GM18868 (cell line): ENCODE results near the gene DMRT1.

Experiments
- ATAC-seq: cut with Tn5 transposase; IDR thresholded peaks from one replicate; pipeline ENCODE4 v1.9.1; 2021; ENCODE audit warnings: mild to moderate bottlenecking, moderate library complexity; ENCODE audit not compliant: unreplicated experiment

Gene DMRT1

DNA sequence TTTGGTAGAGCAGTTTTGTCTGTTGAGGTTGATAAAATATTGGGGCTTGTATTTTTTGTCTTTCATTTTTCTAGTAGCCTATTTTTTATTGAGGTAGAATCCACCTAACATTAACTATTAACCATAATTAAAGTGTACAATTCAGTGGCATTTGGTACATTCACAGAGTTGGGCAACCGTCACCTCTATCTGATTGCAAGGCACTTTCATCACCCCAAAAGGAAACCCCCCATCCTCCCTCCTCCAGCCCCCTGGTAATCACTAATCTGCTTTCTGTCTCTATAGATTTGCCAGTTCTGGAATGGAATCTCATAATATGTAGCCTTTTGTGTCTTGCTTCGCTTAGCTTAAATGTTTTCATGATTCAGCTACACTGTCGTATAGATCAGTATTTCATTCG is 79.4 kb downstream of the DMRT1 start:
- ATAC-seq = no peak

DNA sequence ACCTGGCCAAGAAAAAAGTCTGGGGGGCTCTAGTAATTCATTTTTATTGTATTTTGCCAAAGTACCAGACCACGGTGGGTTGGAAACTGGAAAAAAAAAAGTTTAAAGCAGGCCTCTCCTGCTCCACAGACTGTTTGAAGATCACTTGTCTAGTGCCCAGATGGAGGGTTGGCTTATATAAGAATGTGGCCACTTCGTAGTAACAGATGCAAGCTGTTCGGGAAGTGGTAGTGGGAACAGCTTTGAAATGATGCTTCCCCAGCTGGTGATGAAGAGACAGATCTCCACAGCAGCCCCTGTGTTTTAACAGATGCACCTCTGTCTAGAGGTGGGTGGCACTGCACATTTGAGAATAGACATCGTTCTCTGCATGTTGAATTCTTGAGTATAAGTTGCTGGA is 80.7 kb downstream of the DMRT1 start:
- no peak for ATAC-seq

DNA sequence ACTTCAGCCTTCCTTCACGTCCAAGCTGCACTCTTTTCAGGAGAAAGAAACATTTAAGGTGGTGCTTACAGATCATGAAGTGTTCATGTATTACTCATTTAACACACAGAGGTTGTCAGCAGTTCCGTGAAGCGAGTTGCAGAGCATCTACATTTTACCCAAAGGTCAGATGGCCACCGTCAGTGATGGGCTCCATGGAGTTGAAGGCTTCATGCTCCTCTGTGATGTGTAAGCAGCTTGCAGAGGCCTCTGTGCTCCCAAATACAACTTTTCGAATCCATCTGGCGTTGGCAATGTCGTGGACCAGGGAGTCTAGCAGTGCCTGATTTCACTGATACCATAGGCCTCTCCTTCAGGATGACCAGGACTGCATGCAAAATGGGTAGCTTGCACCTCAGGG is 81.2 kb downstream of the DMRT1 start:
- ATAC-seq = no peak

DNA sequence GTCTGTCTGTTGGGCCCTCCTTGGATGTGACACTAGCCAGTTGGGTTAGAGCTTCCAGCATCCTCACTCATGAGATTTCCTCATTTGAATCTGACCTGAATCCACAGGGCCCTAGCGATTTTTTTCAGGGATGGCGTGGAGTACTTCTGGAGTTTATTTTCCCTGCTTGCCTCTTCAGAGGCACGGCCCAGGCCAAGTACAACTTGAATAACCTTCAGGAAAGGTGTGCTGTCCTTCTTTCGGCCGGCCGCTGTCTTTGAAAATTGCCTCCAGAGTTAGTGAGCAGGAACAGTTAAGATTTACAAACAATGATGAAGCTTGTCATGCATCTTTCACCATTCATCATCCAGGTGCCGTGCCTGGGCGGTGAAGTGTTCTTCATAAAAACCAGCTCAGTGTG is 85.5 kb downstream of the DMRT1 start:
- ATAC-seq = no peak

DNA sequence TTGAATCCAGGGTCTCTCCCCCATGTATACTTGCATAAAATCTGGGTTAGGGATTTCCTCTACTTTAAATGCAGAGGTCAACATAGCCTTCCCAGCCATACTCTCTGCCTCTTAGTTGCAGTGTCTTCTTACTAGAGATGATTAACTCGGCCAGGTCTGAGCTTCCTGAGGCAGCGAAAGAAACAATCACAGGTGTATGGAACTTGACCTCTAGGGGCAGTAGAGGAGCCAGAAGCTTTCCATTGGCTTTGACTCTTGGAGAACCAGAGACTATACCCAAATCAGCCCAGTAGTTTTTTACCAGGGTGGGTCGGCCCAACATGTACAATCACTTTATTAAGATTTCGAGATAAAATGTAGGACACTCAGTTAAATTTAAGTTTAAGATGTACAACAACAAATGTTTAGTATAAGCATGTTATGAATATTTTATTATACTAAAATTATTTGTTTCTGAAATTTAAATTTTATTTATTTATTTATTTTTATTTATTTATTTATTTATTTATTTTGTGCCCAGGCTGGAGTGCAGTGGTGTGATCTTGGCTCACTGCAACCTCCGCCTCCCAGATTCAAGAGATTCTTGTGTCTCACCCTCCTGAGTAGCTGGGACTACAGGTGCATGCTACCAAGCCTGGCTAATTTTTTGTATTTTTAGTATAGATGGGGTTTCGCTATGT is 87.0 kb downstream of the DMRT1 start:
- ATAC-seq = peak; percentile 55

DNA sequence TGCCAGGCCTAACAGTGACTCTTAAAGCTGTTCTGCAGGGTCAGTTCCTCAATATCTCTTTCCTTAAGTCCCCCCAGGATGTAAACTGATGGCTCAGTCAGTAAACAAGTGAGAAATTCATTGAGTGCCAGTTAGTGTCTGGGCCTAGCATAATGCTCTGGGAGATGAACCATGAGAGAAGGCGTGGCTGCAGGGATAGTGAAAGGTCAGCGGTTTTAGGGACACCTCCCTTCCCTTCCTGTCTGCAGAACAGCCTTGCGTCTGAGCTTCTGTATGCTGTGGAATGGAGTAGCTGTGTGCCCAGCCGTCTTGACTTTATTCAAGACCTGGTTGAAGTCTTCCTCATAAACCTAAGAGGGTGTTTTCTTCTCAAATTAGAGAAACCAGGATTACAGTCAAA is 88.2 kb downstream of the DMRT1 start:
- no peak for ATAC-seq

DNA sequence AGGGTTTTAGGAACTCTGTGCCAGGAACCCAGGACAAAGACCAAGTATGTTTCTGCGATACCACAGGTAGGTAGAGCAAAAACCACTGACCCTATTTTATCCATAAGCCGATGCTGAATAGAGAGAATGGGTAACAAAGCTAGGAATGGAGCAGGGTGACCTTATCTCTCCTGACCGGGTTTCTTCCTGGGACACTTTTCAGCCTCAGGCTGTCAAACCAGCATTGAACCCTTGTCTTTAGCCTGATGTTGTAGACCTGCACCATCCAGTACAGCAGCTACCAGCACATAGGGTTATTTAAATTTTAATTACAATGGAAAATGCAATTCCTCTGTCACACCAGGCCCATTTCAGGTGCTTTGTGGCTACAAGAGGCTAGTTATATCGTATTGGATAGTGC is 91.9 kb downstream of the DMRT1 start:
- ATAC-seq = no peak

DNA sequence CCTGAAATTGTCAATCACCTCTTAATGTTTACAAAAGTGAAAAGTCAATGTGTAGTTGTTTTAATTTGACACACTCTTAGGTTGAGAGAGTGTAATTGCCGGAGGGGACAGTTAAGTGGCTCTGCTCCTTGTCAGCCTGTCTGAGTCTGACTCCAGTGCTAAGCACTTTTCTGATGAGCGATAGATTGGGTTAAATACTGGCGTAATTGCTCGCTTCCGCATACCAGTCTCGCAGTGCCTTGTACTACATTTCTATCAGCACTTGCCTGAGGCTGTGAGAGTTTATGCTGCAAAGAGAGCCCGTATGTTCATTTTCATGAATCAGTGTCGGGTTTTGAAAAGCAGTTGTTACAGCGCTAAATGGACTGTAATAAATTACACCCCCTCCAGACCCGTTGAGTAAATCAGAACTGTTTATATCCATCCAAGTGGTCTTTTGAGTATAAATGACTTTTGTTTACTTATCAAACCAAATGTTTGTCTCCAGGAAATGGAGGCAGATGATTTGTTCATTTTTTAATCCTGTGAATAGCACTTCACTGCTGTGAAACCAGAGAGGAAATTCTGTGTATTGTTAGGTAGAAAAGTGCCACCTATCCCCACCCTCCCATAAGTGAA is 94.0 kb downstream of the DMRT1 start:
- no peak for ATAC-seq

DNA sequence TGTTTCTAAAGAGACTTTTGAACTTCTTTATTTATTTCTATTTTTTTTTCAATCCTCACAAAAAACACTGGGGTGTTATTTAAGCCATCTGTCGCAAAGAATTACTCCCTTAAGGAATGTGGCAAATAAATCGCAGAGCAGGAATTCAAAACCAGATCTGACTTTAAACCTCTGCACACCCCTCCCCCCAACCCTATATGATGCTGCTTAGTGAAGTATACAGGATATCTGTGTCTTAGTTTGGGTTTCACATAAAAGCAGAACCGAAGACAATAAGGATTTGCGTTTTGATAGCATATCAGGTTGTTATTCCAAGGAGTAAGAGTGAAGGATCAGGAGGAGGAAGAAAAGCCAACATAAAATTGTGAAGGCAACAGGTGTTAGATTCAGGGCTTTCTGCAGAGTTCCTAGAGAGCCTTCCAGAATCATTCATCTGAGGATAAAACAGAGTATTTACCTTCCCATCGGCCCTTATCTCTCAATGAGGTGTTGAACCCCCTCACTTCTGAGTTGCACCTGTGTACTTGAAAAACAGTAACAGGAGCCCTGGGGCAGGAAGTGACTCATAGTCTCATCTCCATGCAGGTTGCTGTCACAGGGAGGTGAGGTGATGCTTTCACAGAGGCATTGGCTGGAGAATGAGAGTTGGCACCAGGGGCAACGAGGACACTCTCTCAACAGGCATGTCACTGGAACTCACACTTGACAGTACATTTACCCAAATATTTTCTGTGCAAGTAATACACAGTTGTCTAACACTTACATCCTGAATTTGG is 101.5 kb downstream of the DMRT1 start:
- ATAC-seq = no peak

DNA sequence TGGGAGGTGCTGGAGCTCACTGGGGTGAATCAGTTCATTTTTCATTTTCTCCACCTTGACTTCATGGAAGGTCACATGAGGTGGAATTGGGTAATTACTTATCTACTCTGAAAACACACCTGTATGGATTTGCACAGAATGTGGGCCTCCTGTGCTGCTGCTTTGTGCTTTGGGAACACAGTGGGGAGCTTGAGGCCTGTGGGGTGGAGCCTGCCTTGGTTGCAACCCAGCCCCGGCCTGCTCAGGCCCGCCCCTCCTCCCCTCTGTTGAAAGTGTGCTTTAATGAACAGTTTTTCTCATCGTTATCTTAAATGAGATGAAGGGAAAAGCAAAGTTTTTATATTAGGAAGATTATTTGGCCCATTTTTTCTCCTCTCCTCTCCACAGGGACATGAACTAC is 106.5 kb downstream of the DMRT1 start:
- no peak for ATAC-seq

DNA sequence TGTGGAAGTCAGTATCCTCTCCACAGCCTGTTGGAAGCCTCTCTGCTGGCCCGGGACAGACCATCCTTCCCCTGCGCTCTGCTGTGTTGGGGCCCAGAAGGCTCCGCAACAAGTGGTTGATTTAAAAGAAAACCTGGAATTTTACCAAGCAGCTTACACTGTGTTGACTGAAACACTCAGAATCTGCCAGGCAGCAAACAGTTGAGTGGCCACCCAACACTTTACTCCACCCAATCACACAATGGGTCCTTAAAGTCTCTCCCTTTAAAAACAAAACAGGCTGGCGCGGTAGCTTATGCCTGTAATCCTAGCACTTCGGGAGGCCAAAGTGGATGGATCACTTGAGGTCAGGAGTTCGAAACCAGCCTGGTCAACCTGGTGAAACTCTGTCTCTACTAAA is 107.0 kb downstream of the DMRT1 start:
- no peak for ATAC-seq

DNA sequence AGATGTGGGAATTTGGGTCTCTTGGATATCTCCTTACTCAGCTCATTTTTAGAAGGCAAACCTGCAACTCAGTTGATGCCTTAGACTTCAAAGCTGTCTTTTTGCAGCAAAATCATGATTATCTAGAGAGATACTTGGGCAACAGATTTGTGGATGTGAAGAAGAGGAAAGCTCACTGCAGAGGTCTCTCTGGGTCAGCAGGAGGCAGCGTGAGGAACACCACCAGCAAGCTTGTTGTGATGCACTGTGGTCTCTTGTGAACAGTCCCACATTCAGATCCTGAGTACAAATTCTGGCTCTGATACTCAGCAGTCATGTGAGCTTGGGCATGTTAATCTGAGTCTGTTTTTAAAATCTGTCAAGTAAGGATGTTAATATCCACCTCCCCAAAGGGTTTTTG is 108.6 kb downstream of the DMRT1 start:
- ATAC-seq = no peak

DNA sequence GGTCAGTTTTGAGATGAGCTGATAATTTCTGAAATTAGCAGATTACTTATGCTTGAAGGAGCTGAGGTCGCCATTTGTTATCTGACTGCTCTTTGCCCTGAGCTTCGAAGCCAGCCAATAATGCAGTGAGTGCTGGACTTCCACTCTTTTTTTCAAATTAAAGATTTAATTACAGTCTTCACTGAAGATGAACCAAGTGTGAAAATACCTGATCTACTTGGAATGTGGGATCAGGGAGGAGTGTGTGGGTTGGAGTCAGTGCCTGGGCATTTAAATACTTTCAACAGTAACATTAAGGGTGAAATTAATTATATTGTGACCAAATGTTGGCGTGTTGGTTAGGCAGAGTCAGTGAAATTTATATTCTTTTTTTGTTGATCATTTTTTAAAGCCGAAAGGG is 111.0 kb downstream of the DMRT1 start:
- no peak for ATAC-seq

DNA sequence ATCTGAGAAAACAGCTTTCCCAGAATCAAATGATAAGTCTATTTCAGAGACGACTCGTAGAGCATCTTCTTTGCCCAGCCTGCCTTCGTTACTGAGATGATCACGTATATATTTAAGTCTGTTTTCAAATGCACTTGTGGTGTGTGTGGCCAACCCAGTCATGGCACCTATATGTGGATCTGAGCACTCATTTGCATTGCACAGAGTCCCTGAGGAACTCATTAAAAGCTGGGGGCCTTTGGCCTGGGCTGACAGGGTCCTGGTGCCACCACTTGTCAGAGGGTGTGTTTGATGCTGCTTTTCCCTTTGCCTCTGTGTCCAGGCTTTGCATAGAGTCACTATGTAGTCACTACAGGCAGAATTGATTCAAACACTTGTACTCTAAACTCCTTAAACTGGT is 117.6 kb downstream of the DMRT1 start:
- ATAC-seq = no peak

DNA sequence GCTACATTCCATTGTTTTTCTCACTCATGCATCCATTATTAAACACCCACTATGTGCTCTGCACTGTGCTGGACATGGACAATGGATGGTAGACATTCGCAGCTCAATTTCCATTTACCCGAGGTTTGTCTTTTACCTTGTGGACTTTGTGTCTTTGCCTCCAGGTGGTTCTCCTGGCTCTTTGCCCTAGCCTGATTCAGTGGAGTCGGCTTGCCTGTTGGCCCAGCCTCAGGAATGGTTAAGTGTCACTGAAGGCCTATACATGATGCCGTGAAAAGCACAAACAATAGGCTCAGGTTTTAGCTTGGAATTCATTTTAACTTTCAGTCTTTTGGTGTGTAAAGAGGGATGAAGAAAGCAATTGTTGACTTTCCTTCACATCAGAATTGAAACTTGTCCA is 118.4 kb downstream of the DMRT1 start:
- ATAC-seq = no peak

DNA sequence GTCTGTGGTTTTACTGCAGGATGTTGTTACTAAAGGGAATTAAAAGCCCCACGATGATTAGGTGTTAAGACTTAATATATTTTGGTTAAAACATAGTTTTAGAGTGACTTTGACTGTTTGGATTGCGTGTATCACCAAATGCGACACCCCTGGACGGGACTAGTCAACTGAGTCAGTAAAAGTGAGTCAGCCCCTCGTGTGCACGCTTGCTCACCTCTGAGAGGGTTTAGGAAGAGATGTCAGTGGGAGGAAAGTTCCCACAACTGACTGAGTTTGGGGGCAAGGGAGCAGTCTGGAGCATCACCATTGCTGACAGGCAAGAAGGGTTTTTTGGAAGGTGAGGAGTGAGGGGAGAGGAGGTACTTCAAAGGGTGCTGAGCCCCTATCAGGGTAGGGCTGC is 120.5 kb downstream of the DMRT1 start:
- ATAC-seq = no peak

DNA sequence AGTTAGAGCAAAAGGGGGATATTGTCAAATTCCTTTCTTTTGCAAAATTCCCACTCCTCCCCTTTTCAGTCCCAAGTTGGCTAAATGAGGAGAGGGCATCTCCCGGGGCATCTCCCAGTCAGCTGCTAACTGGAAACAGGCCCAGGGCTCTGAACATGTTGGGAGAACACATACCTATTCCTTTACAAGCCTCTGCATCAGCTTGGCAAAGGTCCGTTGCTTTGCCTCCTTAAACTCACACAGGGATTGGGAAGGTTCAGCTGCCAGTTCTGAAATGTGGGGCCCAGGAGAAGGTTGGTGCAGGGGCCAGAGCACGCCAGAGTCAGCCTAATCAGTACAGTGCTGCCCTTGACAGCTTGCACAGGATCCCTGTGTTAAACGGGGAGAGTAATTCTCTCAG is 124.0 kb downstream of the DMRT1 start:
- ATAC-seq = no peak

DNA sequence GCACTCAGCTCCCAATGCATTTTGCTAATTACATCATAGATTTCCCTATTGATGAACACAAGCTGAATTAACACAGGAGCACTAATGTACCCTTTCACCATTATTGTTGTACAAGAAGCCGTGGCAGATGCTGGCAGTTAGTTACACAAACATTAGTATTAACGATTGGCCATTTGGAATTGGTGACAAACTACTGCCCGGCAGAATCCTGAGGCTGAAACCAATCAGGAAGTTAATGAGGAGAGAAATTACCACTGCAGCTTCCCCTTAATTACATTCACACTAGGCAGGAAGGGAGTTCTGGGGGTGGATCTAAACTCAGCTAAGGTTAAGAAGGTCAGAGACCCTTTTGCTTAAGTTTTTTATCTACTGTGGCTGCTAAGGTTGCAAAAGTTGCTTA is 125.4 kb downstream of the DMRT1 start:
- no peak for ATAC-seq

DNA sequence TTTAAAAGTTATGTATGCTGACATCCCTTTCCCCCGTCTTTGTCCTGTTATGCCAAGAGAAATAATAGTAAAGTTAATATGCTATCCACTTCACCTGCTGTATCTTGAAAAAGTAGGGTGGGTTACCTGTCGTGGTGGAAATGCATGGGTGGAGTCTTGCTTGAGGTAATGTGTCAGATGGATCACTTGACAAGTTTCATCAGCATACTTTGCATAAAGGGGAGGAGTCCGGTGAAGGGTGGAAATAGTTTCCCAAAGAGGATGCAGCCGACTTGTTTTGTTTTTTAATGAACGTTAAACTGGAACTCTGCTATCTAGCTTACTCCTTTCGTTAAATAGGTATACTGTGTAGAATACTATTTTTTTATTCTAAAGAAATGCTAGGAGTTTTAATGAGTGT is 125.9 kb downstream of the DMRT1 start:
- ATAC-seq = no peak

DNA sequence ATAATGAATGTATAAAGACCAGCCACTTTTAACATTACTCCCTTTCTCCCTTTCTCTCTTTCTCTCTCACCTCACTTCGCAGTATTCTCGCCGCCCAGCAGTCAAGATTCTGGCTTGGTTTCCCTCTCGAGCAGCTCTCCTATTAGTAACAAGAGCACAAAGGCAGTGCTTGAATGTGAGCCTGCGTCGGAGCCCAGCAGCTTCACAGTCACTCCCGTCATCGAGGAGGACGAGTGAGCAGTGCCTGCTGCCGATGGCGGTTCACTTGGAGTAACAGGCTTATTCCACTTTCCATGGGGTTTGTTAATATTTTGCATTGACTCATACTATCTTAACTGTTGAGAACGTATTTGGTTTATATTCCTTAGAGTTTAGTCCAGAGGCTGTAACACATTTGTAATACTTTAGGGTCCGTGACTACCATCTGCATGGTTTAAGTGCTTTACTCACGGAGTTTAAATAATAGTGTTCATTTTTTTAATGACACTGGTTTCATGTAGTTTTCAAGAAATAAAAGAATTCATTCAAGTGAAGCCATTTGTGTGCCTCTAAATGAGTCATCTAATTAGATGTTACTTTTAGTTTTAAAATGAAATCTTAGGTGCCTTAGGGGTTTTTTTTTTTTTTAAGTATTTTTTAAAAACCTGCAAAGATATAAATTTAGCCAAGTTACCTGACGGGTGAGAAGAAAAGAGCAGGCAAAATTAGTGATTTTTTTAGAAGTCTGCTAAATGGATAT is 126.6 kb downstream of the DMRT1 start:
- no peak for ATAC-seq

DNA sequence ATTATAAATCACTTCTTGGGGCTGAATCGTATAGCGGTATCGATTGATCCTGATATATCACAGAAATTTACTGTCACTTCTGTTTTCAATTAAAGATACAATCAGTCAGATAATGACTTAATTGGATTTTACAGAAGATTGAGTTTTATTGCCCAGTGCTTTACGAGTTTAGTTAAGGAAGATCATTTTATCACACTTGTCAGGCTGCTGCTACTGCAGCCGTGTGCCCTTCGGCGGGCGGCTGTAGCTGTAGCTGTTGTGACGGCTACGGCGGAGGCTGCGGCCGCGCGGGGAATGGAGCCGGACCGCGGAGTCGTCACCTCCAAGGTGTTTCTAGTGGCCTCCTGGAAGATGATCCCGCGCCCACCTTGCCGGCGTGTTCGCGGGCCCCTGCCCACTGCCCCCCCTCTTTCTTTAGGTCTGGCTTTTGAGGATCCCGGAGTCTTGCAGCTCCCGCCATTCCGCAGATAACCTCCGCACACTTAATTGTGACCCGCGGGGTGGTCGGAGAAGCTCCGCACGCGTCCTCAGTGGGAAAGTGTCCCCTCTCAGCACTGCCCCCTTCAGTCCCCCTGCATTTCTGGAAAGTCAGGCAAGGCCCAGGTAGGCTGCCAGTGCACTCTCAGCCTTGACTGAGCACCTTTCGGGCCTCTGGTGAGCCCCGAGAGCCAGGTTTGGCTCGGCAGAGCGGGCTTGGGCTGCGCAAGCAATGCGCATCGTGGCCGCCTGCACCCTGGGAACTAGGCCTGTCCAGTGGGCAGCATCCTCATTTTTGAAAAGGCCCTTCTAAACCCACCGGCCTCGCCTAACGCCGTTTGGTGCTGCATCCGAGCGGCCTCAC is 128.0 kb downstream of the DMRT1 start:
- no peak for ATAC-seq
